Measurements from ENCODE around the gene KPNA1. TPM values are rescaled to one million over a fixed set of nuclear protein-coding genes. Genes with fewer than 3 reads are reported as not detected.

The KPNA1 gene
- total RNA-seq, 2 donors from 2014 or later: 90.5 to 93.4 TPM

DNA sequence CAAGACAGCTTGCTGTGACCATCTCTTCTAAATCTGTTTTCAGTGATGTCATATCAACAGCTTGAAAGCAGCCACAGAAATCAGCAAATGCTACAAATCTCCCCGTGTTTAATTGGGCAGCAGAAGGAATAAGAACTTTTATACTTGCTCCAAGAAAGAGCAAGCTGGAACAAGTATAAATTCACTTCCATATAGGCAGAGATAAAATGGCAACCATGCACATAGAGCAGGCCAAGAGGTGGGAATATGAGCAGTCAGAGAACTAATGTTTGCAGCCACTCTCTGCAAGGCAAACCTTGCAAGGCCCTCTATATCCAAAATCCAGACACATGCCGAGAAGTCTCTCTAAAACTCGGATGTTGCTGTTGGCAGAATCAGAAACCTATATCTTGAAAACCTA, 33.3 kb upstream of the KPNA1 start:
- WGBS, 2 experiments (ENCODE audit: insufficient coverage in 1 of 2, insufficient read length in 1 of 2): 82 to 92% methylated on average over 3 of the region's 3 CpGs

DNA sequence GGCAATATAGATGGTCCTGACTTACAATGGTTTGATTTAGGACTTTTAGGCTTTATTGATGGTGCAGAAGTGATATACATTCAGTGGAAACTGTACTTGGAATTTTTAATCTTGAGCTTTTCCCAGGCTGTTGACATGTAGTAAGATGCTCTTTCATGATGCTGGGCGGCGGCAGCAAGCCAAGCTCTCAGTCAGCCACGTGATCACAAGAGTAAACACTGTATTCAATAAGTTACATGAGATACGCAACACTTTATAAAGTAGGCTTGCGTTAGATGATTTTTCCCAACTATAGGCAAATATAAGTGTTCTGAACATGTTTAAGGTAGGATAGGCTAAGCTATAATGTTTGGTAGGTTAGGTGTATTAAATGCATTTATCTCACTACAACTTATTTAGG, 31.4 kb upstream of the KPNA1 start:
- no peak overlapping the region for H3K4me3 Mint-ChIP-seq
- H3K36me3 Mint-ChIP-seq (ENCODE audit: low read depth): no peaks in the 10 kb centered on the region
- no peak overlapping the region for H3K27ac ChIP-seq (ENCODE audit: low read depth, low read length)
- no peak for DNase-seq
- no peaks in the 10 kb centered on the region for H3K36me3 ChIP-seq (ENCODE audit: control insufficient read depth, insufficient read depth, low read length)
- H3K4me1 Mint-ChIP-seq: no peaks in the 10 kb centered on the region
- TF ChIP-seq, protein P1, sequence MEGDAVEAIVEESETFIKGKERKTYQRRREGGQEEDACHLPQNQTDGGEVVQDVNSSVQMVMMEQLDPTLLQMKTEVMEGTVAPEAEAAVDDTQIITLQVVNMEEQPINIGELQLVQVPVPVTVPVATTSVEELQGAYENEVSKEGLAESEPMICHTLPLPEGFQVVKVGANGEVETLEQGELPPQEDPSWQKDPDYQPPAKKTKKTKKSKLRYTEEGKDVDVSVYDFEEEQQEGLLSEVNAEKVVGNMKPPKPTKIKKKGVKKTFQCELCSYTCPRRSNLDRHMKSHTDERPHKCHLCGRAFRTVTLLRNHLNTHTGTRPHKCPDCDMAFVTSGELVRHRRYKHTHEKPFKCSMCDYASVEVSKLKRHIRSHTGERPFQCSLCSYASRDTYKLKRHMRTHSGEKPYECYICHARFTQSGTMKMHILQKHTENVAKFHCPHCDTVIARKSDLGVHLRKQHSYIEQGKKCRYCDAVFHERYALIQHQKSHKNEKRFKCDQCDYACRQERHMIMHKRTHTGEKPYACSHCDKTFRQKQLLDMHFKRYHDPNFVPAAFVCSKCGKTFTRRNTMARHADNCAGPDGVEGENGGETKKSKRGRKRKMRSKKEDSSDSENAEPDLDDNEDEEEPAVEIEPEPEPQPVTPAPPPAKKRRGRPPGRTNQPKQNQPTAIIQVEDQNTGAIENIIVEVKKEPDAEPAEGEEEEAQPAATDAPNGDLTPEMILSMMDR (conservative IDR thresholded peaks at IDR 0.05): no peak
- H3K27ac Mint-ChIP-seq: no peak overlapping the region
- H3K9me3 Mint-ChIP-seq: no peaks in the 10 kb centered on the region
- WGBS, 2 experiments (ENCODE audit: insufficient coverage in 1 of 2, insufficient read length in 1 of 2): 90 to 94% methylated on average over 2 to 5 of the region's 5 CpGs
- no peaks in the 10 kb centered on the region for H3K27me3 ChIP-seq (ENCODE audit: control insufficient read depth, insufficient read depth, low read length, poor library complexity, severe bottlenecking)
- no peak overlapping the region for H3K4me3 ChIP-seq (ENCODE audit: low read length)
- no peaks in the 10 kb centered on the region for H3K4me1 ChIP-seq (ENCODE audit: control insufficient read depth, insufficient read depth, low read length)
- no peaks in the 10 kb centered on the region for H3K27me3 Mint-ChIP-seq (ENCODE audit: insufficient read depth)
- H3K9ac ChIP-seq (ENCODE audit: extremely low read depth, low read length, poor library complexity, severe bottlenecking): no peak overlapping the region
- H3K9me3 ChIP-seq (ENCODE audit: control insufficient read depth, low read length): no peaks in the 10 kb centered on the region

More for the DNA sequence above, 33.3 kb upstream of the KPNA1 start:
- Histone ChIP-seq H3K4me1 (ENCODE audit: control insufficient read depth, insufficient read depth, low read length) (no peaks in the 10 kb centered on the region), H3K36me3 (ENCODE audit: control insufficient read depth, insufficient read depth, low read length) (no peaks in the 10 kb centered on the region), H3K4me3 (ENCODE audit: low read length) (no peak overlapping the region), H3K9me3 (ENCODE audit: control insufficient read depth, low read length) (no peaks in the 10 kb centered on the region), H3K27me3 (ENCODE audit: control insufficient read depth, insufficient read depth, low read length, poor library complexity, severe bottlenecking) (no peaks in the 10 kb centered on the region), H3K27ac (ENCODE audit: low read depth, low read length) (no peak overlapping the region), H3K9ac (ENCODE audit: extremely low read depth, low read length, poor library complexity, severe bottlenecking) (no peak overlapping the region)
- Mint-ChIP-seq H3K4me1 (no peaks in the 10 kb centered on the region), H3K9me3 (no peaks in the 10 kb centered on the region), H3K27ac (no peak overlapping the region), H3K4me3 (no peak overlapping the region), H3K27me3 (ENCODE audit: insufficient read depth) (no peaks in the 10 kb centered on the region), H3K36me3 (ENCODE audit: low read depth) (no peaks in the 10 kb centered on the region)
- DNase-seq: peak; percentile 6
- TF ChIP-seq, protein P1 (conservative IDR thresholded peaks at IDR 0.05): no peak

DNA sequence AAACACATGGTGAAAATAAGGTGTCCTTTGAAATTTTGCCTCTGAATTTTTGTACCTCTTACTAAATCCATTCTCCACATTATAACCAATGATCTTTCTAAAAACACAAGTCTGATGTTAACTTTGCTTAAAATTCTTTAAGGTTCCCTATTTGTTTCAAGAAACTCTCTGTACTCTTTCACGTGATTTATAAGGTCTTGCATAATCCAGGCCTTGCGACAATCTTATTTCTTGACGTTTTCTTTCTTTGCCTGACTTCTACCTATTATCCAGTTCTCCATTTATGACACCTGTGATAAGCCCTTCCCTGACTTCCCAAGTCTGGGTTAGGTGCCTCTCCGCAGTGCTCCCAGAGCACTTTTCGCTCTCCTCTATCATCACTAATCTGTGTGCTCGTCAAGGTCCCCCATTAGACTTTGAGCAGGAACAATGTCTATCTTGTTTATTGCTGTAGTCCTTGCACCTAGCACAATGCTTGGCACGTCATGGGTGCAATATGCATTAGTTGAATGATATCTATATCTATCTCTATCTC, 24.3 kb upstream of the KPNA1 start:
- peak; percentile 7 for DNase-seq
- H3K36me3 Mint-ChIP-seq (ENCODE audit: low read depth): no peaks in the 10 kb centered on the region
- no peaks in the 10 kb centered on the region for H3K36me3 ChIP-seq (ENCODE audit: control insufficient read depth, insufficient read depth, low read length)
- no peaks in the 10 kb centered on the region for H3K9me3 ChIP-seq (ENCODE audit: control insufficient read depth, low read length)
- H3K27me3 Mint-ChIP-seq (ENCODE audit: insufficient read depth): no peaks in the 10 kb centered on the region
- no peaks in the 10 kb centered on the region for H3K9me3 Mint-ChIP-seq
- H3K27me3 ChIP-seq (ENCODE audit: control insufficient read depth, insufficient read depth, low read length, poor library complexity, severe bottlenecking): no peaks in the 10 kb centered on the region
- TF ChIP-seq, protein P1 (conservative IDR thresholded peaks at IDR 0.05): no peak
- H3K4me3 Mint-ChIP-seq: no peak overlapping the region
- peaks cover 16% of the 10 kb centered on the region for H3K4me1 Mint-ChIP-seq
- H3K9ac ChIP-seq (ENCODE audit: extremely low read depth, low read length, poor library complexity, severe bottlenecking): no peak overlapping the region
- H3K27ac Mint-ChIP-seq: no peak overlapping the region
- 90 to 95% methylated on average over 3 to 7 of the region's 7 CpGs for WGBS, 2 experiments (ENCODE audit: insufficient coverage in 1 of 2, insufficient read length in 1 of 2)
- no peak overlapping the region for H3K4me3 ChIP-seq (ENCODE audit: low read length)
- peaks cover 8% of the 10 kb centered on the region for H3K4me1 ChIP-seq (ENCODE audit: control insufficient read depth, insufficient read depth, low read length)
- H3K27ac ChIP-seq (ENCODE audit: low read depth, low read length): no peak overlapping the region
